ENCODE measurements around the gene ELOVL4.

ELOVL4 gene

DNA sequence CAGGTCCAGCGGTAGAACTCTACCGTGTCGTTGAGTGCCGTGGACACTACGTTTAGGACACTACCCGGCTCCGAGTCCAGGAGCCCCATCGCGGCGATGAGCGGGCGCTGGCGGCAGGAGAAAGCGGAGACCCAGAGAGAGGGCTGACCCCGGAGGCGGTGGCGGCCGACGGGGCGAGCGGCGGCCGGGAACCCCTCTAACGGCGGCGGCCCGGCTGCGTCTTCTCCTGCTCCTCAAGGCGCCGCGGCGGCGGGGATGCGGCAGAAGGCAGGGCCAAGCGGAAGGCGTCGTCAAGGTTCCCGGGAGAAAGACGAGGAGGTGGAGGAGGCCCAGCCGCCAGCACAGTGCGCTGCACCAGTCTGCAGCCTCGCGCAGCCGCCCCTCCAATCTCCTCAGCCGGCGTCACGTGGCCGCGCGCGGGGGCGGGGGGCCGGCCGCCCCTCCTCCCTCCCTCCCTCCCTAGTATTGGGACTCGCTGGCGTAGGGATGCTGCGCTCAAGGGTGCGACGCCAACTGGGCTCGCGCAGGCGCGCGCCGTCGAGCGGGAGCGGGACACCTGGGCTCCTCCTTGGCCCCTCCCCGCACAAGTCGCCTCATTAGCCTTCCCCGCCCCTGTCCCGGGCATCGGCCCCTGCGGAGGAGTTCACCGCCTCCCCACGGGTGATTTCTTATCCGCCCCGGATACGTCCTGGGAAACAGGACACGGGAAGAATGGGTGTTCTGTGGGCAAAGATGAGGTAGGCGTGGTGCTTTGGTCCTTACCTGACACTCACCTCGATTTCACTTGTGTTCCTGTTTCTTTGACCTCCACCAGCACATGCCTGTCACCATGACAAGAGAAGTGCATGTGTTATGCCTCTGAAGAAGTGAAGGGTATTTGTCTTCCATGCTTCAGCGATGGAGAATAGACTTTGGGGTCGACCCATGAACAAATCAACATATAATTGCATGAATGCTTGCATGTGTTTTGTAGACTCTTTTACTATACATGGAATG lies at the start of gene ELOVL4:
Gene ELOVL4 (minus strand): TSS at position 363 of the 996 bp plus-strand sequence. CDS start 274 bp downstream, at position 89.
- DNase-seq (ENCODE audit: low spot score): peak; percentile 92

DNA sequence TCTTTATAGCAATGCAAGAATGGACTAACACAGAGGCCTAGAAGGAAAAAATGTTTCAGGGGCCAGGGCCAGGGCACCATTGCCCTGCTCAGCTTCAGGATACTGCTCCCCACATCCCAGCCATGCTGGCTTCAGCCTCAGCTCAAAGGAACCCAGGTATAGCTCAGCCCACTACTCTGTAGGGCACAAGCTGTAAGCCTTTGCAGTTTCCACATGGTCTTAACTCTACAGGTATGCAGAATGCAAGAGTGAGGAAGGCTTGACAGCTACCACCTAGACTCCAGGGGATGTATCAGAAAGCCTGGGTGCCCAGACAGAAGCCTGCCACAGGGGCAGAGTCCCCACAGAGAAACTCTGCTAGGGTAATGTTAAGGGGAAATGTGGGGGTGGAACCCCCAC lies 46.6 kb upstream of the ELOVL4 start:
- no peak for DNase-seq (ENCODE audit: low spot score)

DNA sequence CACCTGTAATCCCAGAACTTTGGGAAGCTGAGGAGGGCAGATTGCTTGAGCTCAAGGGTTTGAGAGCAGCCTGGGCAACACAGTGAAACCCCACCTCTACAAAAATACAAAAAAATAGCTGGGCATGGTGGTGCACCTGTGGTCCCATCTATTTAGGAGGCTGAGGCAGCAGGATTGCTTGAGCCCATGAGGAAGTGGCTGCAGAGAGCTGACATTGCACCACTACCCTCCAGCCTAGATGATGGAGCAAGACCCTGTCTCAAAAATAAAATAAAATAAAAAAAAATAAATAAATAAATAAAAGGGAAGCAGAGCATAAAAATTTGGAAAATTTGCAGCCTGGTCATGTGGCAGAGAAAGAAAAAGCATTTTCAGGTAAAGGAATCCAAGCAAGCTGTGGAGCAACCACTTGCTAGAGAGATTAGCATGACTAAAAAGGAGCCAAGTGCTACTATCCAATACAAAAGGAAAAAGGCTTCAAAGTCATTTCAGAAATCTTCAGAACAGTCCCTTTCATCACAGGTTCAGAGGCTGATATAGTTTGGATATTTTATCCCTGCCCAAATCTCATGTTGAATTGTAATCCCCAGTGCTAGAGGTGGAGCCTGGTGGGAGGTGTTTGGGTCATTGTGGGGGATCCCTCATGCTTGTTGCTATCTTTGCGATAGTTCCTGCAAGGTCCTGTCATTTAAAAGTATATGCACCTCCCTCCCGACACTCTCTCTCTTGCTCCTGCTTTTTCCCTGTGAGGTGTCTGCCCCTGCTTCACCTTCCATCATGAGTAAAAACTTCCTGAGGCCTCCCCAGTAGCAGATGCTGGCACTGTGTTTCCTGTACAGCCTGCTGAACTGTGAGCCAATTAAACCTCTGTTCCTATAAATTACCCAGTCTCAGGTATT lies 45.9 kb upstream of the ELOVL4 start:
- DNase-seq (ENCODE audit: low spot score): no peak

DNA sequence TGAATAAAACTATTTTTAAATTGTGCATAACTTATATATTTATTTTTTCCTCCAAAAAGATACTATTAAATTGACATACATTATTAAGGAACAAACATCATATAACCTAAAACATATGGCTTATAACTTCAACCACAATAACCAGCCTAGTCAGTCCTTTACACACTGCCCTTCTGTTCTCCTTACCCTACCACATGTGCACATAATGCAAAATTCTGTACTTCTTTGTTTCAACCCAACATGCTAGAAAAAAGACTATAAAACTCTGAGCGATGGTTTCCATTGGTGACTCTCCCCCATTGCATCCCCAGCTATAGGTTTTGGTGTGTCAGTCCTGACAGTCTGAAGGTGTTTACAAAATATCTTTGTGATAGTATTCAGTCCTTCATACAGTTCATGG lies 42.3 kb upstream of the ELOVL4 start:
- no peak for DNase-seq (ENCODE audit: low spot score)

DNA sequence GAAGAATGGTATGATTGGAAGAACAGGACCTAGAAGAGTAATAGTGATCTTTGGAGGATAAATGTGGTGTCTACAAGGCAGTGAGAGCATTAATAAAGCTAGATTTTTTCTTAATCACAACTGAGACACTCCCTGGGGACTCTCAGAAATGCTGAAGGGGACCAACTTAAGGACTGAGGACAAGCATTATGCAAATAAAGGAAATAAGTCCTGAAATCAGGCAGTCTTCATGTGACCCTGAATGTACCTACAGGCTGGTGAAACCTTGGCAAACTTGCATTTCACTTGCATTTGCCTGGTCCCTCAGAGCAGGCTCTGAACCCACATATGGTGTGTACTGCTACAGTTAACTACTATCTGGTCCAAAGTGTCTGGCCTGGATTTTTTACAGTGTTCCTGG lies 37.8 kb upstream of the ELOVL4 start:
- DNase-seq (ENCODE audit: low spot score): no peak

DNA sequence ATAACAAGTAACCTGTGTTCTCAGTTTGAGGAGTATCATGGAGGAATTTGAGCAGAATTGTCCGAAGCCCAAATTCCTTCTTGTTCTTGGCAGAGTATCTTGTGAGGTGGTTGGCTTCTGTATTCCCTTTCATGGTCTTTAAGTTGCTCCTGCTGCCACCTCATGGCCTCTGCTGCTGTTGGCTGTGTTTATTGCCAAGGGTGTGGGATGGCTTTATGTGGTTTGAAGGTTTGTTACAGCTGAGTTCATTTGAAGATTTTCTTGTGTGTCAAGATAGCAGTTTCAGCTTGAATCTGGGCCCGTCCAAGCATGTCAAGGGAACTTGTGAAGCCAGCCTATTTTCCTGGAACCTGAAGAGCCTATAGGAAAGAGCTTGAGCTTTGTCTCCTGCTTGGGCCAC lies 36.9 kb upstream of the ELOVL4 start:
- DNase-seq (ENCODE audit: low spot score): peak; percentile 16

DNA sequence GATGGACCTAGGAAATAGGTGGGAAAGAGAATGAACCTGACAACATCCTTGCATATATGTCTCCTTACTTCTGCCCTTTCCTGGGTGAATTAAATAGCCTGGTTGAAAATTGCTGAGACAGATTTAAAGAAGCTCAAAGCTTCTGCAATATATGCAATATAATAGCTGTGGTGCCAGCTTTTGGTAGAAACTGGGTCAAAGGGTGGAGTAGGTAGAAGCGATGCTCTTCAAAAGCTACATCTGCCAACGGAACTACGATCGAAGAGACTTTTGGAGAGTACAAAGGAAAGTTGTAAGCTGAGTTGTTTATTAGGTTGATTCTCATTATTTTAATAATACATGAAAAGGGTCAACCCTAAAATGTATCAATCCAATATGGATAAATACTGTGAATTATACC lies 34.3 kb upstream of the ELOVL4 start:
- no peak for DNase-seq (ENCODE audit: low spot score)

DNA sequence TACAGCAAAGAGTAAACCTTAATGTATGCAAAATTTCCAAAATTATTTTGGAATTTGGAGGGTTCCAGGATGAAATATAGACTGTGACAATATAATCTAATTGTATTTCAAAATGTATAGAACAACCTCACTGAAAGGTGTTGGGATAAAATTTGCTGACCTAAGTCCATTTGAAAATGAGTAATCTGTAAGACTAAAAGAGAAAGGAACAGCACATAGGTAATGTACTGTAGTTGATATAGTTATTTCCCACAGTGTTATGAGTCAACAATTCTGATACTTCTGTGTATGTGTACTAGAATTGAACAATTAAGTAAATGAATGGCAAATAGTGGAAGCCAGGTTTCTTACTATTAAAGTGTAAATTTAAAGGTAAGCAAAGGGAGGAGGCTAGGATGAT lies 23.8 kb upstream of the ELOVL4 start:
- no peak for DNase-seq (ENCODE audit: low spot score)

DNA sequence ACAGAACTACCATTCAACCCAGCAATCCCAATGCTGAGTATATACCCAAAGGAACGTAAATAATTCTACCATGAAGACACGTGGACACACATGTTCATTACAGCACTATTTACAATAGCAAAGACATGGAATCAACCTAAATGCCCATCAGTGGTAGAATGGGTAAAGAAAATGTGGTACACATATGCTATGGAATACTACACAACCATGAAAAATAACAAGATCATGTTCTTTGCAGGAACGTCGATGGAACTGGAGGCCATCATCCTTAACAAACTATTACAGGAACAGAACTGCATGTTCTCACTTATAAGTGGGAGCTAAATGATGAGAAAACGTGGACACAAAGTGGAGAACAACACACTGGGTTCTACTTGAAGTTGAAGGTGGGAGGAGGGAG lies 22.4 kb upstream of the ELOVL4 start:
- no peak for DNase-seq (ENCODE audit: low spot score)

DNA sequence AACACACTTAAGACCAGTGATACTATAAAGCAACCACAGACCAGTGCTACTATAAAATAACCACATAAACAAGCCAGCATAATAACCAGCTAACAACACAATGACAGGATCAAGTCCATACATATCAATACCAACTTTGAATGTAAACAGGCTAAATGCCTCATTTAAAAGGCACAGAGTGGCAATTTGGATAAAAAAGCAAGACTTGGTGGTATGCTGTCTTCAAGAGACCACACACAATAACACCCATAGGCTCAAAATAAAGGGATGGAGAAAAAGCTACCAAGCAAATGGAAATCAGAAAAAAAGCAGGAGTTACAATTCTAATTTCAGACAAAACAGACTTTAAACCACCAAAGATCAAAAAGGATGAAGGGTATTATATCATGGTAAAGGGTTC lies 19.8 kb upstream of the ELOVL4 start:
- no peak for DNase-seq (ENCODE audit: low spot score)

DNA sequence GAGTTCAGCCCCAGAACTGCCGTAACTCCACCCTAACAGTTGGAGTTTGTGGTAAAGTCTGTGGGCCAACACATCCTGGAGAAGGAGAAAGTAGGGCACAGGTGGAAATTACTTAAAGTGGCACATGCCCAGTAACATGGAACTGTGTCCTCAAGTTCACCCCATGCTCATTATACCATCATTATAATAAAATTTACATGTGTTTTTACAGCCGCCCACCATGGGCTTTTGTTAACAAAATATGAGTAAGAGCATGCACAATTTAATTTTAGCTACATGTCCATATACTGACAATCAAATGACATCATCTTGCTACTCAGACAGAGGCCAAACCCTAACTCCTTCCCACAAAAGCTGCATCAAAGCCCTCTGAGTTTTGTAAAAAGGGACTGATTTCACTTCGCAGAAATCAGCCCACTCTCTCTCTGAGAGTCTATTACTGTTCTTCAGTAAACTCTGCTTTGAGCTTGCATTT lies 17.3 kb upstream of the ELOVL4 start:
- DNase-seq (ENCODE audit: low spot score): no peak

DNA sequence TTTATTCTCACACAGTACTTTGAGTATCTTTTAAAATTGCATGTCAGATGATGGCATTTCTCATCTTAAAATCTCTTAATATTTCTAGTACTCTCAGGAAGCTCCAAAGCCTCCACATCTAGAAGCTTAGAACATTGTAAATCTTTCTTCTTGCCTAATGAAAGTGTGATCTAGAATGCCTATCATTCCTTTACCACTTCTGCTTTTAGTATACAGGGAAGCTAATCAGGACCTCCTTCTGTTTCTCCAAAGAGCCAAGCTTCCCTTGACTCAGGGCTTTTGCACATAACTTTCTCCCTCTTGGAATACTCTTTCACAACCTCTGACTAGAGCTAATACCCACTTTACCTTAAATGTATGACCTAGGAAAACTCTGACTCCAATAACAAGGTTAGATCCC lies 7.5 kb upstream of the ELOVL4 start:
- DNase-seq (ENCODE audit: low spot score): no peak

DNA sequence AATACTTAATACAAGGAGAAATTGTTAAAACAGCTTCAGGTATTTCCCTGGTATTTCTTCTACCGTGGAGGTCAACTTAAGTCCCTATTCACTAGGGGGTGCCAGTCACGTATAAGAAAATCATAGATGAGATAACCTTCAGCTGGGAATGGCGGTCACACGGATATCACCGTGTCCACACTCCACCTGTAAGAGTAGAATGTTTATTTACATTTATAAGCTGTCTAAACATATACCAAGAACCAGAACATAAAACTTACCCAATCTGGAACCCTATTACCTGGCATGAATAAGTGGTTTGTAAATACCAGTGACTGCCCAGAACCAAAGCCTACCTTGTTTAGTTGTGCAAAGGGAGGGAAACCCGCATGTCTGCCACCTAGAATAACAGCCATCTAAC lies 1.9 kb upstream of the ELOVL4 start:
- DNase-seq (ENCODE audit: low spot score): peak; percentile 25

DNA sequence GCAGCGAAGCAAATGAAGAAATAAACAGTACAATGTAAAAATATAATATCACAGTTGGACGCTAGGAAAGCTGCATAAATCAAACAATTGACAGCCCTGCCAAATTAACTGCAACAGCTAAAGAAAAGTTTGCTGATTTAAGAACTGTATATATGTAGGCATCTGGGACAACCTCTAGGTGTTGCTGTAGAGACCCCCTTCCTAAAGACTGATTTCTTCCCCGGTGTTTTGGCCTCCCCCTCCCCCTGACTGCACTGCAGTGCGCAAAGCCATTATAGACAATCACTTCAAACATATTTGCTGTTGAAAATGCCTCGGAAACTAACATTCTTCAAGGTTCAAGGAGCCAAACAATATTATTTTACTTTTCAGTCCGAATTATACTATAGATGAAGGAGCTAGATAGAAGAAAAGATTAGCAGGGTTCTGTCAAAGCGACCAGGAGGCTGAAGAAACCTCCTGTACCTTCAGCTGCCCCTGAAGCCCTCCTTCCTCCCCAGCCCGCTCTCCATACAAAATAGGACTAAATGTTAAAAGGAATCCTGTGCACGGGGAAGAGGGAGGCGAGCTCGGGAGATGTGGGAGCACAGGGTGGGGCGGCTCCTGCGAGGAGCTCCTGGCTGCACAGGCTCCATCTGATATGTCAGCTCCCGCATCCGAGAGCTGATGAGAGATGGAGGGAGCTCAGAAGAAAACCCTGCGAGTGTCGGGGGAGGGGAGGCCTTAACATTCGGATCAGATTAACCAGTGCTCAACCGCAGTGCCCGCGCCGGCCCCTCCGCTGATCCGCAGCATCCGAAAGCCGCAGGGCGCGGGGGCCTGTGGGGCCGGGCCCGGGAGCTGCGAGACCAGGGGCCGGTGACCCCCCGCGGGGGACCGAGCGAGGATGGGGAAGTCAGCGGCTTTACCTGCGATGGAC lies 822 bp downstream of the ELOVL4 start:
- DNase-seq (ENCODE audit: low spot score): peak; percentile 55

DNA sequence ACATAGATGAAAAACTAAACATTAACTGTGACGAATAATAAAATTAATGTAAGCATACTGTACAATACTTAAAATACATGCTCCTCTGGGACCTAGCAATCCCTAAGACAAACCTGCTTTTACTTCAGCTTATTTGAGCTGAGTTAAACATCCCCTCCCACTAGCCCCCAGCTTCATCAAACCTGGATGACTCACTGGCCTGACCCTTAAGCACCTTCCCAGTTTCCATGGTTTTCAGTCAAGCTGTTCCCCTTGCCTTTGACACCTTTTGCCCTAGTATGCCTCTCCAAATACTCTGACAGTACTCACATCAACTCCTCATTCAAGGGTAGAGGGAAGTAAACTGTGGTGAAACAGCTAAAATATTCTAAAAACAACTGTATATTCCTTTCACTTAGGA lies 4.2 kb downstream of the ELOVL4 start:
- DNase-seq (ENCODE audit: low spot score): no peak

DNA sequence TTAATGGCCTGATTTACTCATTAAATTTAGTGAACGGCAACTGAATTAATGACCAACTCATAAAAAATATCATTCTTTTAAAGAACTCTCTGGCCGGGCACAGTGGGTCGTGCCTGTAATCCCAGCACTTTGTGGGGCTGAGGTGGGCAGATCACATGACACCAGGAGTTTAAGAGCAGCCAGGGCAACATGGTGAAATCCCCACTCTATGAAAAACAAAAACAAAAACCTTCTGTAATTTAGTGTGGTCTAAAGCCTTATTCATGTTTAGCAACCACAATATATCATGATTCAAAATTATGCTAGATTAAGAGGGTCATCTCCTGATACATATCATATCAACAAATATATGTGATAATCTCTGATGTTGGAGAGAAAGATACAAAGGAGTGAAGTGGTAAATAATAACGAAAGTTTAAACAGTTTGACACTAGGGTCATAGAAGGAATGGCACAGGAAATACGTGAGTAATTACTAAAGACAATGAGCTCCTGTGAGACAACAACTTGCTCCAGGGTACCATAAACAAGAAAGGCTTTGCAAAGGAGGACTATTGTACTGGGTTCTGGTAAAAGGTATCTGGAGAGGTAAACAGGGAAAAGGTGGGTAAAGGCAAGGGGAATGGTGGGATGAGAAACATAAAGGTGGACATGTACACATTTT lies 5.7 kb downstream of the ELOVL4 start:
- DNase-seq (ENCODE audit: low spot score): no peak

DNA sequence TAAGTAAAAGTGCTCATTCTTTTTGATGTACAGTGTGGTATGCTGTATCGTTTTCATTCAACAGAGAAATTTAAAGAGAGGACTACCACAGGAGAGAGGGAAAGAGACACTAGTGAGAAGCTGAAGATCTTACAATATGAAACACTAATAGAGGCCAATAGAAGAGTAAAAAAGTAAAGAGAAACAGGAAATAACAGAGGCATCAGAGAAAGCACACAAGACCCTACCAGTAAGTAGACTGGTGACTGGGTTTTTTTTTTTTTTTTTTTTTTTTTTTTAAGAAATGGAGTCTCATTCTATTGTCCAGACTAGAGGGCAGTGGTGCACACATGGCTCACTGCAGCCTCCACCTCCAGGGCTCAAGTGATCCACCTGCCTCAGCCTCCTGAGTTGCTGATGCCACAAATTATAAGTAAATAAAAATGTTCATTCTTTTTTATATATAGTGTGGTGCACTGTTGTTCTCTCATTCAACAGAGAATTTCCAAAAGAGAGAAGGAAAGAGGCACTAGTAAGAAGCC lies 18.8 kb downstream of the ELOVL4 start:
- DNase-seq (ENCODE audit: low spot score): no peak

DNA sequence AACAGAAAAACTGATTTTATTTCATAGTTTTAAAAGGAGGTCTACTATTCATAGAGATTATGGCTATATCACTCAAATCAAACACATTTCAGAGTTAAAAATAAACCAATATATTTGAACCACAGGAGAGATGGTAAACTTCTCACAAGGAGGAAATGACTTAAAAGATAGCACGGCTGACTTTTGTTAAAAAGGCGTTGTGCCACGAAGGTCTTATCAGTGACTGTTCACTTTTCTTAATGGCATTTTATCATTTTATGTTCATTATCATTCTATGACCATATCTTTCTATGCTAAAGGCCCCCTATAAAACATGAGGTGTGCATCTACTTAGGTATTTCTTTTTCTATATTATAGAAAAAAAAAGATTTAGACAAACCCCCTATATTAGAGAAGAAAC lies 19.6 kb downstream of the ELOVL4 start:
- no peak for DNase-seq (ENCODE audit: low spot score)

DNA sequence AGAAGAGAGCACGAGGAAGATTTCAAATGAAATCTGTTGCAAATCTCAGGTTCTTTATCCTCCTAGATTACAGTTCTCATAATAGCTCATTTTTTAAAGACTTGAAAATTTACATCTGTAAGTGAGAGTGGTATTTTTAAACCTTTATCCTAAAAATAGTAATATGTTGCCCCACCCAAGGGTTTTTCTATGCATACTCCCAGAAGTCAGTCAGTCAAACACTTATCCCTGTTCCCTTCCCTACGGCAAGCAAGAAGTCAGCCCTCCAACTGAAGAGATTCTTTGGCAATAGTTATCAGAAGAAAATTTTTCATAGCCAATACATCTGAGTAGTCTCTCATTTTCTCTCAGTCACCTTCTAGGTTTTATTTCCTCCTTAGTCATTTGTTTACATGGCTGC lies 24.1 kb downstream of the ELOVL4 start:
- no peak for DNase-seq (ENCODE audit: low spot score)

DNA sequence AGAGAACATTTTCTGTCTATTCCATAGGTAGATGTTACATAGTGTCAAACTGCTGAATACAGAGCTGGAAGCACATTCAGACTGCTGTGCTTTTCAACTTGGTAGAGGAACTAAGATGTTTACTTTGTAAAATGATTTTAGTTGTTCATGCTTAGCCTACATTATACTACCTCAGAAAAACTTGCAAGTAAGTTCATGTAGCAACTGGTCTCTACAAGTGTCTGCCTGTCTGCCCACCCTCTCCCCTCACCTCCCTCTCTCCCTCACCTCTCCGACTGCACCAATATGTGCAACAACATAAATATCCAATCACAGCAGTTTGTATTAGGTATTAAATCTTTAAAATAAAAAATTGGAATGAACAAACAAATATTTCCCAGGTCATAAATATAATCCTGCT lies 25.3 kb downstream of the ELOVL4 start:
- DNase-seq (ENCODE audit: low spot score): no peak

DNA sequence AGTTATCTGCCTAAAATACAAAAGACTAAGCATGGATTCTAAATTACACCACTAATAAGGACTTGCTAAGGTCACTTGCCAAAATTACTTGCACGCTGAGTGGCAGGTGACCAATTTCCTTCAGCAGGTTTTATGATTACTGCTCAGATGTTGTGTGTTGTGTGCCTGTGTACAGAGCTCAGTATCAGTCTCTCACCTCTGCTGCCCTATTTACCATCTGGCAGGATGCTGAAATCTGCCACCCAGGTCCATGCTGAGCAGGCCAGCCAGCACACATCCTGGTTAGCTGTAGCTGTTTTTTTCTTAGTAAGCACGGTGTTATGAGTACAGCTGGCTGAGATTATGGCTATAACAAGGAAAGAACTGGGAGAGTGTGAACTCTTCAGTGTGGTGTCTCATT lies 34.0 kb downstream of the ELOVL4 start:
- no peak for DNase-seq (ENCODE audit: low spot score)
